H1 (cell line): Measurements from ENCODE around the gene TBC1D20. TPM values are rescaled to one million over a fixed set of nuclear protein-coding genes. Genes with fewer than 3 reads are reported as not detected.

Source experiments
- CTCF ChIA-PET: fragments of 300-600 bp; sonication (Branson Sonifier 250); formaldehyde crosslinking; loops from one replicate; lab custom pipeline; 2021; ENCODE audit not compliant: partially characterized antibody; lab: Charles Lee
- POLR2A ChIA-PET: fragments of 300-600 bp; sonication (Branson Sonifier 250); formaldehyde crosslinking; loops from one replicate; lab custom pipeline; 2021; ENCODE audit warnings: inconsistent platforms; ENCODE audit not compliant: partially characterized antibody; lab: Charles Lee
- DNase-seq, 2 experiments: peaks; one replicate each; pipeline versions ENCODE4 v3.0.0 to v3.0.0-alpha.2; 2010 to 2022; ENCODE audit warnings: low spot score in 2 of 2, low read depth in 1 of 2, mixed read lengths in 1 of 2
- FAIRE-seq: peaks from 2 replicates; lab custom pipeline; 2011; peaks lifted over from hg19 to GRCh38; lab: Jason Lieb, UNC
- H2AFZ ChIP-seq: 2 replicates; pipeline ENCODE4 v1.8.1; 2012; ENCODE audit warnings: low read length, inconsistent platforms
- H2AK5ac ChIP-seq: 2 replicates; pipeline ENCODE4 v1.6.1; 2013; ENCODE audit warnings: low read depth, low read length
- H2BK120ac ChIP-seq: replicated peaks from 2 replicates; pipeline ENCODE3; 2013; ENCODE audit warnings: low read depth, low read length, inconsistent platforms
- H2BK12ac ChIP-seq: 2 replicates; pipeline ENCODE4 v1.6.1; 2013; ENCODE audit warnings: low read depth, low read length
- H2BK15ac ChIP-seq: 2 replicates; pipeline ENCODE4 v1.6.1; 2013; ENCODE audit warnings: low read length
- H2BK20ac ChIP-seq: 2 replicates; pipeline ENCODE4 v1.6.1; 2013; ENCODE audit warnings: low read length
- H2BK5ac ChIP-seq: 2 replicates; pipeline ENCODE4 v1.6.1; 2013; ENCODE audit warnings: low read depth, low read length
- H3K14ac ChIP-seq: 2 replicates; pipeline ENCODE4 v1.6.1; 2013; ENCODE audit warnings: inconsistent platforms; ENCODE audit not compliant: insufficient read length
- H3K18ac ChIP-seq: 2 replicates; pipeline ENCODE4 v1.6.1; 2013; ENCODE audit warnings: low read length; ENCODE audit errors: extremely low read depth
- H3K23ac ChIP-seq: 2 replicates; pipeline ENCODE4 v1.6.1; 2013; ENCODE audit warnings: inconsistent platforms; ENCODE audit not compliant: insufficient read length
- H3K23me2 ChIP-seq: 2 replicates; pipeline ENCODE4 v1.6.1; 2013; ENCODE audit warnings: low read depth, low read length
- H3K27ac ChIP-seq: 2 replicates; pipeline ENCODE4 v1.6.1; 2011; ENCODE audit warnings: low read depth, low read length, inconsistent platforms
- H3K27me3 ChIP-seq, 4 experiments: replicated peaks in 1 of 4; 1 replicate in 1 of 4; 2 replicates in 3 of 4; pipeline versions ENCODE4 v1.6.1 to v1.8.1; 2011 to 2013; ENCODE audit warnings: low read length in 3 of 4, mild to moderate bottlenecking in 3 of 4, inconsistent platforms in 2 of 4, mixed read lengths in 2 of 4, moderate library complexity in 1 of 4; ENCODE audit not compliant: control insufficient read depth in 3 of 4, insufficient read depth in 3 of 4; ENCODE audit errors: extremely low read depth in 1 of 4
- H3K36me3 ChIP-seq, 4 experiments: 2 replicates each; pipeline versions ENCODE4 v1.6.1 to v1.8.1; 2011 to 2013; ENCODE audit warnings: mild to moderate bottlenecking in 4 of 4, low read length in 3 of 4, moderate library complexity in 2 of 4, control low read depth in 1 of 4, inconsistent platforms in 1 of 4; ENCODE audit not compliant: insufficient read depth in 4 of 4, control insufficient read depth in 2 of 4
- H3K4ac ChIP-seq: replicated peaks from 2 replicates; pipeline ENCODE3; 2013; ENCODE audit warnings: low read length, low read depth, mixed read lengths, inconsistent platforms; ENCODE audit not compliant: insufficient read length
- H3K4me1 ChIP-seq, 4 experiments: replicated peaks in 1 of 4; 1 replicate in 1 of 4; 2 replicates in 3 of 4; pipeline versions ENCODE4 v1.6.1 to v1.8.1; 2011 to 2013; ENCODE audit warnings: low read length in 3 of 4, inconsistent platforms in 2 of 4, mixed read lengths in 1 of 4; ENCODE audit not compliant: insufficient read depth in 4 of 4, control insufficient read depth in 3 of 4
- H3K4me2 ChIP-seq, 2 experiments: 2 replicates each; pipeline versions ENCODE4 v1.6.1 to v1.8.1; 2011 to 2013; ENCODE audit warnings: low read depth in 2 of 2, low read length in 2 of 2, control low read depth in 1 of 2, inconsistent platforms in 1 of 2, mild to moderate bottlenecking in 1 of 2; ENCODE audit not compliant: insufficient read depth in 1 of 2
- H3K4me3 ChIP-seq, 4 experiments: fragments of 200-600, 300-600 bp in 1 of 4; sonication (generic), shearing (Covaris generic), sonication (Bioruptor Twin) in 1 of 4; 2 replicates each; pipeline versions ENCODE4 v1.5.1 to v1.8.1; 2011 to 2016; ENCODE audit warnings: low read length in 4 of 4, low read depth in 3 of 4, control low read depth in 2 of 4, inconsistent platforms in 2 of 4, mild to moderate bottlenecking in 2 of 4, mixed read lengths in 1 of 4, moderate library complexity in 1 of 4; ENCODE audit not compliant: insufficient read depth in 2 of 4; ENCODE audit errors: extremely low read depth in 1 of 4
- H3K56ac ChIP-seq: replicated peaks from 2 replicates; pipeline ENCODE3; 2013; ENCODE audit warnings: low read depth, mild to moderate bottlenecking, mixed read lengths, low read length, inconsistent platforms; ENCODE audit not compliant: insufficient read length
- H3K79me1 ChIP-seq: 2 replicates; pipeline ENCODE4 v1.6.1; 2013; ENCODE audit warnings: low read depth, low read length, control low read depth
- H3K79me2 ChIP-seq, 2 experiments: 2 replicates each; pipeline versions ENCODE4 v1.6.1 to v1.8.1; 2012 to 2013; ENCODE audit warnings: low read length in 2 of 2, mild to moderate bottlenecking in 2 of 2, inconsistent platforms in 1 of 2; ENCODE audit not compliant: insufficient read depth in 2 of 2, control insufficient read depth in 1 of 2
- H3K9ac ChIP-seq, 4 experiments: replicated peaks in 1 of 4; 1 replicate in 1 of 4; 2 replicates in 3 of 4; pipeline versions ENCODE4 v1.6.1 to v1.8.1; 2011 to 2013; ENCODE audit warnings: low read depth in 3 of 4, low read length in 3 of 4, control low read depth in 2 of 4, mild to moderate bottlenecking in 2 of 4, moderate library complexity in 2 of 4, inconsistent platforms in 1 of 4; ENCODE audit errors: extremely low read depth in 1 of 4
- H3K9me3 ChIP-seq, 2 experiments: 2 replicates each; pipeline versions ENCODE4 v1.6.1 to v1.8.1; 2012 to 2013; ENCODE audit warnings: mild to moderate bottlenecking in 2 of 2, moderate library complexity in 2 of 2, control low read depth in 1 of 2, inconsistent platforms in 1 of 2, low read depth in 1 of 2, low read length in 1 of 2, mixed read lengths in 1 of 2; ENCODE audit not compliant: insufficient read depth in 2 of 2
- H4K20me1 ChIP-seq, 2 experiments: replicated peaks in 1 of 2; 2 replicates each; pipeline versions ENCODE3 to v1.8.1; 2011 to 2013; ENCODE audit warnings: inconsistent platforms in 2 of 2, low read length in 2 of 2, mild to moderate bottlenecking in 1 of 2; ENCODE audit not compliant: insufficient read depth in 2 of 2, control insufficient read depth in 1 of 2
- H4K5ac ChIP-seq: 2 replicates; pipeline ENCODE4 v1.6.1; 2013; ENCODE audit warnings: low read length, low read depth, mixed read lengths, inconsistent platforms; ENCODE audit not compliant: insufficient read length
- H4K8ac ChIP-seq: 2 replicates; pipeline ENCODE4 v1.8.0; 2013; ENCODE audit warnings: mild to moderate bottlenecking, moderate library complexity, low read length, inconsistent platforms; ENCODE audit not compliant: insufficient read depth; ENCODE audit errors: extremely low read depth
- H4K91ac ChIP-seq: replicated peaks from 2 replicates; pipeline ENCODE3; 2013; ENCODE audit warnings: low read length, mixed read lengths, inconsistent platforms; ENCODE audit not compliant: insufficient read length
- CBX8 ChIP-seq: fragments of 300-800, 300-1000 bp; sonication (generic); IDR thresholded peaks from 2 replicates; pipeline ENCODE4 v1.7.1; 2016; ENCODE audit warnings: low read depth, low read length, borderline replicate concordance
- CEBPB ChIP-seq: IDR thresholded peaks from 2 replicates; pipeline ENCODE4 v1.6.1; 2012; ENCODE audit warnings: low read depth, low read length
- POLR2A ChIP-seq, 2 experiments: IDR thresholded peaks; 1 replicate in 1 of 2; 2 replicates in 1 of 2; pipeline ENCODE4 v1.6.1; 2011; ENCODE audit warnings: low read depth in 2 of 2, low read length in 2 of 2, mild to moderate bottlenecking in 2 of 2; ENCODE audit errors: control extremely low read depth in 1 of 2
- POU5F1 ChIP-seq: IDR thresholded peaks from 2 replicates; pipeline ENCODE4 v1.6.1; 2011; ENCODE audit warnings: low read depth, mild to moderate bottlenecking, low read length, moderate library complexity
- RXRA ChIP-seq: IDR thresholded peaks from 2 replicates; pipeline ENCODE4 v1.6.1; 2011; ENCODE audit warnings: low read depth, mild to moderate bottlenecking, low read length, moderate library complexity; ENCODE audit not compliant: insufficient read depth
- TAF7 ChIP-seq: optimal IDR thresholded peaks from 2 replicates; pipeline ENCODE3; 2011; ENCODE audit warnings: low read depth, mild to moderate bottlenecking, inconsistent platforms, low read length, moderate library complexity, borderline replicate concordance
- WGBS, 2 experiments: shearing (Covaris generic) in 1 of 2; methylation state at CpG; one replicate each; pipeline versions ENCODE4 v1.1.6 to v1.1.7; 2013 to 2015; ENCODE audit warnings: low lambda C conversion rate in 2 of 2, mixed read lengths in 2 of 2, inconsistent platforms in 1 of 2, low coverage in 1 of 2, missing lambda C conversion rate in 1 of 2; ENCODE audit not compliant: insufficient replicate concordance in 2 of 2, insufficient coverage in 1 of 2, insufficient read length in 1 of 2; ENCODE audit errors: extremely low coverage in 1 of 2, missing lambda C conversion rate in 1 of 2; 5-methylcytosine and 5-hydroxymethylcytosine counted together
- polyA plus RNA-seq, 7 experiments: library from polyadenylated mRNA; depleted of rRNA in 3 of 7; stranded (reverse) in 5 of 7; unstranded in 2 of 7; fragments of >200 nt in 5 of 7; fragments of 200-250 nt in 2 of 7; gene quantifications; 1 replicate in 5 of 7; 2 replicates in 1 of 7; 4 replicates in 1 of 7; pipeline versions ENCODE4 v1.2.1 to v1.2.3, GENCODE V29; 2011 to 2013; ENCODE audit warnings: missing spikeins in 2 of 7, mixed read lengths in 2 of 7
- total RNA-seq: library from RNA; stranded (reverse); fragmentation: NEBNext Ultra II Directional; extraction: Animal tissue kit (Norgen Biotek cat#: 25700); gene quantifications from 2 replicates; pipeline ENCODE4 v1.2.1, GENCODE V29; 2021

Gene TBC1D20
- total and polyA plus RNA-seq, 2 of the 8 experiments (the other 6 are each of a cell fraction or from before 2014, with no cell fraction given), result 14.5 to 17.1 TPM

DNA sequence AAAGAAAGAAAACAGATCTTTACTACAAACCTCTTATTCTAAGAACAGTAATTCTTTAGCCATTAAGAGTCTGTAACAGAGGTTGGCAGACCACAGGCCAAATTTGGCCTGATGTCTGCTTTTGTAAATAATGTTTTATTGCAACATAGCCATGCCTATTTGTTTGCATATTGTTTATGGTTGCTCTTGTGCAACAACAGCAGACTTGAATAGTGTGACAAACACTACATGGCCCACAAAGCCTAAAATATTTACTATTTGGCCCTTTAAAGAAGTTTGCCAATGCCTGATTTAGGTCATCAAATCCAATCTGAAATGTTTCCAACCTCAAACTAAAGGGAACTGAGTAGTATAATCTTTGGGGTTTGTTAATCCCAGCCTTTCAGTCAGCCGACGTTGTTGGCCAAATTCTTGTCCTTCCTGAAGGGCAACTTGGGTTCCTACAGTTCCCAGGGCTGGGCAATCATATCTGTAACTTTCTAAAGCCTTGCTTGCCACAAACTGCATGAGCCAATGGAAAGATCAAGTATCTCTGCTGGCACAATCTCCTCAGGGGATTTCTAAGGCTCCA lies 33.9 kb upstream of the TBC1D20 start:
- Histone ChIP-seq H3K4me3 (no peak overlapping the region), H3K9me3 (no peaks in the 10 kb centered on the region), H2BK15ac (no peak overlapping the region), H2BK12ac (no peak overlapping the region), H3K79me1 (no peaks in the 10 kb centered on the region), H3K9ac (no peak overlapping the region), H4K20me1 (peaks cover 2 to 3% of the 10 kb centered on the region in 2 experiments), H2AK5ac (no peak overlapping the region), H3K4me1 (no peaks in the 10 kb centered on the region), H4K91ac (no peak overlapping the region), H4K8ac (no peak overlapping the region), H3K27ac (no peak overlapping the region), H2BK5ac (no peak overlapping the region), H3K23me2 (no peaks in the 10 kb centered on the region), H3K36me3 (peaks cover 40 to 95% (median 77%) of the 10 kb centered on the region in 4 experiments), H3K23ac (no peak overlapping the region), H2AFZ (no peak overlapping the region), H3K4me2 (no peak overlapping the region), H3K79me2 (no peaks in the 10 kb centered on the region), H3K56ac (no peak overlapping the region), H3K14ac (no peak overlapping the region), H3K27me3 (no peaks in the 10 kb centered on the region), H3K4ac (no peak overlapping the region), H4K5ac (no peak overlapping the region), H2BK20ac (no peak overlapping the region), H2BK120ac (no peak overlapping the region), H3K18ac (no peak overlapping the region)
- WGBS, 2 experiments, result 91% methylated on average over 2 of the region's 2 CpGs; no CpG with 5 or more reads in 1 of the 2 experiments
- no peak for FAIRE-seq
- no peak for DNase-seq
- ChIA-PET POLR2A (interaction anchor here (1.1 kb wide), 1 partner anchor 19 kb away, joined by 4 read pairs; no protein-coding TSS in a partner anchor), CTCF (interaction anchor here (1.1 to 1.8 kb wide), 3 partner anchors 18 to 149 kb away, joined by 3 to 4 read pairs (median 4); no protein-coding TSS in a partner anchor)
- TF ChIP-seq CBX8, result no peak
- TF ChIP-seq CEBPB, result no peak
- no peak for TF ChIP-seq TAF7
- TF ChIP-seq RXRA, result no peak
- TF ChIP-seq POLR2A (IDR thresholded peaks at IDR 0.05; ENCODE audit: control extremely low read depth in 1 of 2, low read depth in 2 of 2, low read length in 2 of 2), result no peak
- no peak for TF ChIP-seq POU5F1
